SKM-1 treated with dmso at 0.1 percent for 144 hours (cell line): ENCODE results near the gene SUSD4.

ENCODE experiments used
- DNase-seq: peaks from one replicate; lab custom pipeline; 2025; ENCODE audit not compliant: unreplicated experiment; lab: John Stamatoyannopoulos, UW

SUSD4 gene

GRCh38 chr1:223331301-223331700, 32.7 kb downstream of the SUSD4 start:
- DNase-seq, result no peak

DNA sequence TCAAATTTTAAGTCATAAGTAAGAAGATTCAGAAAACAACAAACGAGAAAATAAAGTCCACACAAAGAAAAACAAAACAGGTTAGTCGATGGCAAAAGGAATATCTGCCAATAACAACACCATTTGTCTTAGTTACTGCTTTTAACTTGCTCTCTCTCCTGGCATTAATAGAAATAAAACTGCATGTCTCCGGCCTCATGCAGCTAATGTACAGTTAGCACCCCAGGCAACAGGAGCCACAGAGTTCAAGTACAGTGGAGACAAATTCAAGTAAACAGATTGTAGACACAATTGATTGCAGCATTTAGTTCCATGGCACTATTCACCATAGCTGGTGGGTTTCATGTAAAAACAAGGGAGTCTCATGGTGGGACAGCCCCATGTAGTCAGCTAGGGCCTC, 33.5 kb downstream of the SUSD4 start:
- no peak for DNase-seq

GRCh38 chr1:223329664-223330415, 34.1 kb downstream of the SUSD4 start:
- DNase-seq, result no peak

DNA sequence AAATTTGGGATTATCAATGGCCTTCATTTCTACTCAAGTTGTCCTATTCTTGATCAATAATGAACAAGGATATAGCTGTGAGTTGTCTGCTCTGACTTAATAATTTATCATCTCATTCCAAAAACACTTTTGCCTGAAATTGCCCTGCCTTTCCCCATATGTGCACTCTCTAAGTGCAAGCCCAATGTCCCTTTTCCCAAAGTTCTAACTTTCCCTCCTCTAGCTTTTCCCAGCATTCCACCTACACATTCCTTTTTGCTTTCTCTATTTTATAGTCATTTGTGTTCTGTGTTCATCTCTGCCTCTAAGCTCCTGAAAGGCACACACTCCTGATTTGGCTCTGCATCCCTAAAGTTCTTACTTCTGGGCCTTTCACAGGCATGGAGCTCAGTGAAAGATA, 34.7 kb downstream of the SUSD4 start:
- no peak for DNase-seq

- DNase-seq, result no peak
These were observed 35.4 kb downstream of the SUSD4 start for GRCh38 chr1:223328566-223328965.

- DNase-seq, result no peak
These were observed 37.2 kb downstream of the SUSD4 start for GRCh38 chr1:223326776-223327175.

DNA sequence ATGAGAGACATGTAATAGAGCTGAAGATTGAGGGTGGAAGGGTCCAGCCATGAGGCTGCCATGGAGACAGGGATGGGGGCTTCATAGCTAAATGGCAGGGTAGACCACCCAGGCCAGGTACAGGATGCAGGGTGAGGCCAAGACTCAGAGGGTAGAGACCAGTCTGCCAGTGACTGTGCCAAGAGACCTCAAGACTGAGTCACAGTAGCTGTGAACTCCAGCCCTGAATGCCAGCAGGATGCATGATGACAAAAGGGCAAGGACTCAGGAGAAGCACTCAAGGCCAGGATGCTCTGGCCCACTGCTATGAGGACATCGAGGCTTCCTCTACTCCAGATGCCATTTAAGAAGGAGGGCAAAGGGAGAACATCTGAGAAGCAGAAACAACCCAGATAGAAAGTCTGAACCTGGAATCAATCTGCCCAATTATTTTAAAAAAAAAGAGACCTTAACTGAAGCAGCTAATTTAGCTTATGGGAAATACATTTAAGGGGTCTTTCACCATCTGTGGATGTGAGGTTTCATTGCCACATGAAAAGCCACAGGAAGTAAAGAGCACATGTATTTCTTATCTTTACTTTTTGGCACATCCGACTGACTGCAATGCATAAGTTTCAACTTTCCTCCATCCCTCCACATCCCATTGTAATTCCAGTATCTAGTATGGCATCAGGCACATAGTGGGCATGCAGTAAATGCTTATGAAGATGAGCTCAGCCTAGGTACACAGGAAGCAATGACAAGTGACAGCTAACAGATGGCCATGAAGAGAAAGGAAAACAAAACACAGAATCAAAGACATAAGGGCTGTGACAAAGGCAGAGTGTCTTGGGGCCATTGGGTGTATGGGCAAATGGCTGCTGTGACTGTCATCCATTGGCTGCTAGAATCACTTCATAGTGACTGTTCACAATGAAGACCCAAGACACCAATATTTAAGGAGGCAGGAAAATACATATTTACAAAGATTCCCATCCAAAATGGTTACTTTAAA, 40.2 kb downstream of the SUSD4 start:
- no peak for DNase-seq

DNA sequence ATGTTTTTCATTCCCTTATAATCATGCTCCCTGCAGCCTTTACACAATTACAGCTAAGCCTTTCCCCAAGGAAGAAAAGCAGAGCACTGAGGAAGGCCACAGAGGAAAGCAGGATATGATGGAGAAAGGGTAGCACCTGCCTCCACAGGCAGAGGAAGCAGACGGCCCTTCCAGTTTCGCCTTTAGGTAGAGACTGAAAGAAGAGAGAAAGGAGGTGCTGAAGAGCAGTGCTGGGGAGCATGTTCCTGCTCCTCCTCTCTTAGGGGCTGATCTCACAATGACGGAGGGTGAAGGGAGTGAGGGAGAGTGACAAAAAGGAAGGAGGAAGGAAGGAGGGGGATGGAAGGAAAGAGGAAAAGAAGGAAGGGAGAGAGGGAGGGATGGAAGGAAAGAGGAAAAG, 41.1 kb downstream of the SUSD4 start:
- DNase-seq, result no peak

DNA sequence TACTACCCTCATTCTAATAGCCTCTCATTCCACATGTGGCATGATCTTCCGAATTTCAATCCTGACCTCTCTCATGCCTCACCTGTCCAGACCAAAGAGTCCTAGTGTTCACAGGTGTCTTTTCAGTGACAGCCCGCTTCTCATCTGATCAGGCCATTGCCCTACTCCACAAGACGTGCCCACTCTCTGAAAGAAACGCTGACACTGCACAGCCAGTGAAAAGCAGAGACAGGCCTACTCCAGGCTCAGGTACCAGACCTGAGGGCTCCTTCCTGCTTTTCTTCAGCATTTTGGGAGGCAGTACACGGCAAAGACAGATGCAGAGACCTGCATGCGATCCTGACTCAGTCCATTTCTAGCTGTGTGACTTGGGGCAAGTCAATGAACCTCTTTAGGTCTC, 43.0 kb downstream of the SUSD4 start:
- DNase-seq, result no peak

GRCh38 chr1:223319905-223320580, 43.9 kb downstream of the SUSD4 start:
- DNase-seq, result no peak

- no peak for DNase-seq
These were observed 44.6 kb downstream of the SUSD4 start for GRCh38 chr1:223319398-223319797.

DNA sequence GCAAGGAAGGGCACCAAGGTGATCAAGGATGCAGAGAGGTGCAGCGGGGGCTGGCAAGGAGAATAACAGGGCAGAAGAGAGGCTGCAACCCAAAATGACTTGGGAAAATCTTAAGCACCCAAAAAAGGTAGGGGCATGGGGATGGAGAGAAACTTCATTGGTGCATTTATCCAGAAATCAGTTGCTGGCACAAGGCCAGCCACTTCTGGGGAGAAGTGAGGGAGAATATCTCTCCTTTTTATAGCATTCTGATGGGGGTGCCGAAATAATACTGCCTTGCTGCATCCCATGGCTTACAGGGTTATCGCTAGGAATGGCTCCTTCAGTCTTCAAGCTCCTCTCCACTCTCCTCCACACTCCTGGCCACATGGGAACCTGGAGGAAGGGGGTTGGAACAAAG, 47.9 kb downstream of the SUSD4 start:
- no peak for DNase-seq

GRCh38 chr1:223315665-223316064, 48.3 kb downstream of the SUSD4 start:
- DNase-seq, result no peak

DNA sequence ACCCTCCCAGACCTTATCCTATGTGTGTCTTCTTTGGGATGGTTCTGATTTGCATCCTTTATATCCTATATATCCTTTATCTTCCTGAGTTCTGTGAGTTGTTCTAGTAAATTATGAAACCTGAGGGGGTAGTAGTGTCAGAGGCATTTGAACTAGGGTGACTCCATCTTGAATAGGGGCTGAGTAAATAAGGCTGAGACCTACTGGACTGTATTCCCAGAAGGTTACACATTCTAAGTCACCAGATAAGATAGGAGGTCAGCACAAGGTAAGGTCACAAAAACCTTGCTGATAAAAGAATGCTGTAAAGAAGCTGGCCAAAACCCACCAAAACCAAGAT, 50.6 kb downstream of the SUSD4 start:
- no peak for DNase-seq

DNA sequence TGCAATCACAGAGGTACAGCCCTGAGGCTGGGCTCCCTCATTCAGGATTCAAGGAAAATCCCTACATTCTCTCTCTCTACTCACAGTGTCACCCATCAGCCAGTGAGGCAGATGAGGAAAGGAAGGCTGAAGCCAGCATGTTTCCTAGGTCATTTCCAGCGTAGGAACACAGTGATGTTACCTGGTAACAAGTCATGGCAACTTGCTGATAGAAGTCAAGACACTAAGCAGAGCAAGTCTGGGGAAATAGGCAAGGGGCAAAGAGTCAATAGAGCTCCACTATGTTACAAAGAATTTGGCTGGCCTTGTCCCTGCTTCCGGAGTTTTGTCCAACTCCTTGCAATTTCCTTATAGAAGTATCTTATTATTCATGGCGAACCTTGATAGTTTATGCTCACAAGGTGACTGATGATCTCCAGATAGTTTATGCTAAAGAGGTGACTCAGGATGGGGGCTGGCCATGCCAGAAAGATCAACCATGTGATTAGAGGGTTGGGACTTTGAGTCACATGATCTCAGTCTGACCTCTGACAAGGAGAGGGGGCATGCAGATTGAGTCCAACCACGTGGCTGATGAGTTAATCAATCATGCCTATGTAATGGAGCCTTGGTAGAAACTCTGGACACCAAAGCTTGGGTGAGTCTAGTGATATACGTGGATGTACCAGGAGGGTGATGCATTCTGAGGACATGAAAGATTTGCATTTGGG, 51.1 kb downstream of the SUSD4 start:
- no peak for DNase-seq

GRCh38 chr1:223312273-223312672, 51.7 kb downstream of the SUSD4 start:
- DNase-seq, result no peak

GRCh38 chr1:223311826-223312225, 52.1 kb downstream of the SUSD4 start:
- DNase-seq, result no peak

DNA sequence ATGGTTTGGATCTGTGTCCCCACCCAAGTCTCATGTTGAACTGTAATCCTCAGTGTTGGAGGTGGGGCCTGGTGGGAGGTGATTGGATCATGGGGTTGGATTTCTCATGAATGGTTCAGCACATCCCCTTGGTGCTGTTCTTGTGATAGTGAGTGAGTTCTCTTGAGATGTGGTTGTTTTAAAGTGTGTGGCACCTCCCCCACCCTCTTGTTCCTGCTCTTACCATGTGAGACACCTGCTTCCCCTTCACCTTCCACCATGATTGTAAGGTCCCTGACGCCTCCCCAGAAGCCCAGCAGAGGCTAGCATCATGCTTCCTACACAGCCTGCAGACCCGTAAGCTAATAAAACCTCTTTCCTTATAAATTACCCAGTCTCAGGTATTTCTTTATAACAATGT, 55.8 kb downstream of the SUSD4 start:
- DNase-seq, result no peak

DNA sequence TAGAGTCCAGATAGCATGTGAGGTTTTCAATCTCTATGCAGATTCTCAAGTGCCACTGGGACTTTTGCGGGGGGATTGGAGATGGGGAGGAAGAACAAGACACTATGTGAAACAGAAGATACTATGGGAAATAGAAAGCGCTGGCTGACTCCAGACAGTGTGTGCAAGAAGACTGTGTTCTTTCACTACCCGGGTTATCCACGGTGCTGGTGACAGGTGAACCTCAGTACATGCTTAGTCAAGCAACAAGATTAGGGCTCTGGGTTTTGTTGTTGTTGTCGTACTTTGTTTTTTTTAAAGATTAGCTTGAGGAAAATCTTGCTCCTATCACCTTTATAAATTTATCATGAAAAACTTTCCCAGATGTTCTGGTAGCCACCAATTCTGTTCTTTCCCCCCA, 56.4 kb downstream of the SUSD4 start:
- no peak for DNase-seq

DNA sequence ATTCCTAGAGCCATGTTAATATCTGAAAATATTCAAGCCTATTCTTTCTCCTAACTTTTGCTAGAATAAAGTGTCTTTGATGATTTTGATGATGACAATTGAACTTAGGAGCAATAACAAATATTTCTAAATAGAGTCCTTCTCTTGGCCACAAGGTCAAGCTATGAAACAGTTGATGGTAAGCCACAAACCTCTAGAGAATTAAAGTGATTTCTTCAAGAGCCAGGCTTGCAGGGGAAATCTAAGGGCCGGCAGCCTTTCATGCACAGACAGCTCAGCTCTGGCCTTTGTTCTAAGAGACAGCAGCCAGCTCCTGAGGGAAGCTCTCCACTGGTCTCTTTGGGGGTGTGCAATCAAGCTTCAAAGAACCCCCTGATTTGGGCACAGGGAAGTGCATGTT, 59.0 kb downstream of the SUSD4 start:
- no peak for DNase-seq

DNA sequence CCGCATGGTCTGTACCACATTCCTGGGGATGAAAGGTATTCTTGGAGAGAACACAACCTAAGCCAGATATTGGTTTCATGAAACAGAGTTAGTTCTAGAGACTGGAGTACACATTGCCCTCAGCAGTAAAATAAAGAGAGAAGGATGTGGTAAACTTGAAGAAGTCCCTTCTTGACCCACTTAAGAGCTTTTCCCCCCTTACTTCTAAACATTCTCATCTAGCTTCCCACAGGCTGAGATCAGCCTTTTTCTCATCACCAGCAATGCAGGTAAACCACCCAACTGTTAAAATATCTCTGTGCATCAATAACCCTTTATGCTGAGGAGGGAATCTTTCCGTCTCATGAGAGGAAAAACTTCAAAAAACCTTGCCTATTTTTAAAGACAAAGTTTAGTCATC, 62.6 kb downstream of the SUSD4 start:
- DNase-seq, result no peak
